ENCODE measurements around the gene SEC22A. TPM values are rescaled to one million over a fixed set of nuclear protein-coding genes. Genes with fewer than 3 reads are reported as not detected.

Gene SEC22A
- total and polyA plus RNA-seq, 2 of the 13 experiments (the other 11 are each of a cell fraction or from before 2014, with no cell fraction given), result 14.1 to 17.3 TPM

GRCh38 chr3:123287962-123288302, 86.2 kb downstream of the SEC22A start:
- TF ChIP-seq FLYWCH1 (CRISPR knock-in tag; IDR thresholded peaks at IDR 0.05), result no peak
- no peak for TF ChIP-seq RFX5 (IDR thresholded peaks at IDR 0.05; ENCODE audit: low read depth, low read length)
- TF ChIP-seq PBX3 (CRISPR knock-in tag; IDR thresholded peaks at IDR 0.05; ENCODE audit: borderline replicate concordance), result no peak
- no peak for TF ChIP-seq SETDB1 (CRISPR knock-in tag; IDR thresholded peaks at IDR 0.05; ENCODE audit: borderline replicate concordance)
- TF ChIP-seq FOXO1 (CRISPR knock-in tag; IDR thresholded peaks at IDR 0.05), result no peak
- no peak for TF ChIP-seq ZNF30 (CRISPR knock-in tag; IDR thresholded peaks at IDR 0.05)
- no peak for TF ChIP-seq MAFF (IDR thresholded peaks at IDR 0.05; ENCODE audit: low read depth, low read length)
- no peak for TF ChIP-seq ZIK1 (CRISPR knock-in tag; IDR thresholded peaks at IDR 0.05; ENCODE audit: borderline replicate concordance, low read depth)
- TF ChIP-seq ZNF652 (CRISPR knock-in tag; IDR thresholded peaks at IDR 0.05; ENCODE audit: borderline replicate concordance, low read depth), result no peak
- no peak for TF ChIP-seq ZNF484 (CRISPR knock-in tag; IDR thresholded peaks at IDR 0.05; ENCODE audit: borderline replicate concordance, low read depth)
- no peak for TF ChIP-seq ZNF12 (CRISPR knock-in tag; IDR thresholded peaks at IDR 0.05)
- no peak for TF ChIP-seq MXD4 (CRISPR knock-in tag; IDR thresholded peaks at IDR 0.05)
- no peak for TF ChIP-seq JUN (CRISPR knock-in tag; IDR thresholded peaks at IDR 0.05)
- no peak for TF ChIP-seq ELF3 (CRISPR knock-in tag; IDR thresholded peaks at IDR 0.05)
- no peak for TF ChIP-seq ZNF709 (CRISPR knock-in tag; IDR thresholded peaks at IDR 0.05)
- TF ChIP-seq BCL3 (CRISPR knock-in tag; IDR thresholded peaks at IDR 0.05), result no peak
- H3K4me1 ChIP-seq (ENCODE audit: insufficient read depth, low read length), result no peaks in the 10 kb centered on the region
- H3K9me3 ChIP-seq (ENCODE audit: low read length), result no peaks in the 10 kb centered on the region
- DNase-seq (ENCODE audit: low spot score) (no peak), FAIRE-seq (no peak), ATAC-seq (no peak)
- H3K27ac ChIP-seq (ENCODE audit: extremely low read length, insufficient read depth, low read length), result no peak overlapping the region
- no peak overlapping the region for H3K9ac ChIP-seq (ENCODE audit: insufficient read depth, low read depth, low read length)
- WGBS (ENCODE audit: low lambda C conversion rate), result 18% methylated on average over 6 of the region's 6 CpGs
- BruUV-seq (replicated peaks), result no TSS peak
- H3K4me3 ChIP-seq (replicated peaks in 1 of 3; ENCODE audit: insufficient read depth in 1 of 3, low read depth in 2 of 3, low read length in 3 of 3), result no peak overlapping the region
- peaks cover 0 to 12% of the 10 kb centered on the region in 2 experiments; a peak in 2 of 5 replicates for H3K27me3 ChIP-seq (ENCODE audit: control insufficient read depth in 1 of 2, insufficient read depth in 2 of 2, low read length in 2 of 2)
- intact Hi-C loops (cut with micrococcal nuclease; ENCODE audit: unreplicated experiment), result no loop called here
- H3K79me2 ChIP-seq (ENCODE audit: insufficient read depth, low read length), result no peaks in the 10 kb centered on the region
- ChIA-PET POLR2A (no interaction called here), CTCF (ENCODE audit: low intra/inter-chr PET ratio, low total read pairs) (no interaction called here)
- no peak overlapping the region for H3K4me2 ChIP-seq (ENCODE audit: low read depth, low read length)
- H4K20me1 ChIP-seq (ENCODE audit: insufficient read depth, low read length), result peaks cover 5% of the 10 kb centered on the region; the same call in 1 of the 2 replicates
- no peaks in the 10 kb centered on the region for H3K36me3 ChIP-seq (replicated peaks in 1 of 2; ENCODE audit: control insufficient read depth in 1 of 2, insufficient read depth in 2 of 2, low read length in 2 of 2)
- H2AFZ ChIP-seq (ENCODE audit: low read length), result no peak overlapping the region
- in situ Hi-C loops (cut with HindIII; ENCODE audit: extremely low pct_ligation_motif_present, low pct_unique_long_range_greater_than_20kb), result no loop called here
